Islet precursor cell (in vitro differentiated cells): Measurements from ENCODE around the gene MYH15.
"Not testable (repeated sequence)": the region's sequence is repeated elsewhere in the genome, so short reads cannot be mapped to it uniquely, and the experiment has no call there.

ENCODE experiments used
- DNase-seq: peaks from one replicate; pipeline ENCODE4 v3.0.0-alpha.2; 2018

Gene MYH15

DNA sequence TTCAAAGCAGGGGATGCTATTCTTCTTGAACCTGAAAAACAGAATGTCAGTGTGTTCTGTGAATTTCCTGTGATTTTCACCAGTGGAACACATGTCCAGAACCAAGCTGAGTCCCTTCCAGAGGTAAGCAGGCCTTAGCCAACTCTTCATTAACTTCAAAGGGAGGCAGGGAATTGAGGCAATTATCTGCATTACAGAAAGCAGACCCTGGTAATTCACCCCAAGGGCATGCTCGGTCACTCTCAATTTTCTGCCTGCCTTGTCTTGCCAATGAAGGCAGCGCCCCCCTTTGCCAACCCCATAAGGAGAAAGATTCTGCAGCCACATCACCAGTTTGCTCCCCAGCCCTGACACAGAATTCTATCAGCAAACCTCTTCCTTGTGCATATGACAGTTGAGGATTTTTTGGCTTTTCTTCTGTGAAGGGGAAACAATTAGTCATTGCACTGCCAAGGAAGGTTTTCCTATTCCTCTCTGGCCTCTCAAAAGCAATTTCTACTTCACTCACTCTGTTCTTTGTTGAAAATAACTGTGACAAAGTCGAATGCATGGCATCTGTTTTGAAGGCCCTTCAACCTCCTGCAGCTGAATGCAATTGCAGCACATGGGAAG is 128.8 kb downstream of the MYH15 start:
- peak; percentile 89 for DNase-seq

GRCh38 chr3:108380128-108380795 is 130.1 kb downstream of the MYH15 start:
- no peak for DNase-seq

DNA sequence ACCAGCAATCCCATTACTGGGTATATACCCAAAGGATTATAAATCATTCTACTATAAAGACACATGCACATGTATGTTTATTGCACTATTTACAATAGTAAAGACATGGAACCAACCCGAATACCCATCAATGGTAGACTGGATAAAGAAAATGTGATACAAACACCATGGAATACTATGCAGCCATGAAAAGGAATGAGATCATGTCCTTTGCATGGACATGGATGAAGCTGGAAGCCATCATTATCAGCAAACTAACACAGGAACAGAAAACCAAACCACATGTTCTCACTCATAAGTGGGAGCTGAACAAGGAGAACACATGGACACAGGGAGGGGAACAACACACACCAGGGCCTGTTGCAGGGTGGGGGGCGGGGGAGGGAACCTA is 131.4 kb downstream of the MYH15 start:
- DNase-seq: not testable (repeated sequence)

GRCh38 chr3:108378153-108378951 is 132.0 kb downstream of the MYH15 start:
- no peak for DNase-seq

GRCh38 chr3:108377384-108377783 is 133.0 kb downstream of the MYH15 start:
- no peak for DNase-seq

GRCh38 chr3:108376026-108376425 is 134.4 kb downstream of the MYH15 start:
- DNase-seq: no peak

- no peak for DNase-seq
Observed at GRCh38 chr3:108359011-108359410, 151.4 kb downstream of the MYH15 start.

- no peak for DNase-seq
Observed at GRCh38 chr3:108357042-108357441, 153.4 kb downstream of the MYH15 start.

DNA sequence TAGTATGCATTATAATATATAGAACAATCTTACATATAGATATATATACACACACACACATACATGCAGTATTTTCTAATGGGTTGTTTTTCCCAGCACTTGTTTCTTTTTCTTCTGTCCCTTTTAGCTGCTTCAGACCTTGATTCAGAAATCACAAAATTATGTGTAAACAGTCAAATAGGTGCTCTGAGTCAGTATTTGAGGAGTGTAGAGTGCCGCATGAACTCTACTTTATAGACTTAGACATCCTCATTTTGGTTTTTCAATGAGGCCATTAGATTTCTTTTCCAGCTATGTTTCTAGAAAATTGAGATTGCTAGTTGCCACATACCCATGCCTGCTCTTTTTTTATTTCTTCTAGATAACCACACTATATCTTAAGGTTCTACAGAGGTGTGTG is 155.8 kb downstream of the MYH15 start:
- DNase-seq: no peak

DNA sequence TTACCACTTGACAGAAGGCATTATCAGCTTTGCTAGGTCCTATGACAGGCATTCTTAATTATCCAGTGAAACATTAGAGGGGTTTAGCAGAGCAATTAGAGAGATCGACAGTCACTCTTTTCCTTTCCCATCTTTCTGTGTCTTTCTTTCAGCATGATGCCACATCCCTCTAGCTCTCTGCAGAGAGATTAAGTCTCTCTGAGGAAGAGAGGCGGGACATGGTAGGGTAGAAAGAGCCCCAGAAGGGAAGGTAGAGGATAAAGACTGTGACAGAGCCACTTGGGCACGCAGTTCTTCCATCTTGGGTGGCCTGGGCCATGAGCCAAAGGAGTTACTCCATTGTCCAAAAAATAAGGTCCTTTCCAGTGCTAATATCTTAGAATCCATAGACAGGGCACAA is 158.2 kb downstream of the MYH15 start:
- no peak for DNase-seq

DNA sequence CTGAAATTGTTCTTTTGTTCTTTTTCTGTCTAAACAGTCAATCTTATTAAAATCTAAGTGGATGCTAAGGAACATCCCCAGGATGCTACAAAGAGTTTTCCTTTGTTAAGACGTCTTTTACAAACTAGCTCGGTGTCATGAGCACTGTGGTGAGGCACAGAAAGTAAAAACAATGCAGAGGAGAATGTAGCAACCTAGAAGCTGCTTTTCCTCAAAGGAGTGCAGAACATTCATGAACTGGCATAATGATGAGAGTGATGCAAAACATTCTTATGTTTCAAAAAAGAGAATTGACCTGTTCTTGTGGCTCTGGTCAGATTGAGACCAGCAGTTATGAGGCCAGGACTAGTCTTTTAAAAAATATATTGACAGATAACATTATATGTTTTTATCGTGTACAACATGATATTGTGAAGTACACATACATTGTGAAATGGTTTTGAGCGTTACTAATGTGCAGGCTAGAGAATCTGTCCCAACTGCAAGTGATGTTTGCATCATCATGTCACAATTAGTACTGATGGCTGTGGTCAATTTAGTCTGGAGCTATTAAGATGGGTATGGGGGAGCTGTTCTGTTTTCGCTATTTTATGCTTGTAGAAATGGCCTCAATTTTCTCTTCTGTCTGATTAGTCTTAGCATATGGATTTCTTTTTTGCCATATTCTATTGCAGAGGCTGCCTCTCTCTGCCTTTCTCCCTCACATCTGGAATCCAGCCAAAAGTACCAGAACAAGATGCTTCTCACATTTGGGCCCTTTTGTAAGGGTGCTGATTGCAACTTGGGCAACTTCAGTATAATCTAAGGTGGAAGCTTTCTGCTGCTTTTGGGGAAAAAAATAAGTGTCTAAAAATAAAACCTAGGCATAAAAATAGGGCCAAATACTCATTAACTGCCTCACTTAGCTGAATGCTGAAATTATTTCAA is 163.8 kb downstream of the MYH15 start:
- DNase-seq: no peak

DNA sequence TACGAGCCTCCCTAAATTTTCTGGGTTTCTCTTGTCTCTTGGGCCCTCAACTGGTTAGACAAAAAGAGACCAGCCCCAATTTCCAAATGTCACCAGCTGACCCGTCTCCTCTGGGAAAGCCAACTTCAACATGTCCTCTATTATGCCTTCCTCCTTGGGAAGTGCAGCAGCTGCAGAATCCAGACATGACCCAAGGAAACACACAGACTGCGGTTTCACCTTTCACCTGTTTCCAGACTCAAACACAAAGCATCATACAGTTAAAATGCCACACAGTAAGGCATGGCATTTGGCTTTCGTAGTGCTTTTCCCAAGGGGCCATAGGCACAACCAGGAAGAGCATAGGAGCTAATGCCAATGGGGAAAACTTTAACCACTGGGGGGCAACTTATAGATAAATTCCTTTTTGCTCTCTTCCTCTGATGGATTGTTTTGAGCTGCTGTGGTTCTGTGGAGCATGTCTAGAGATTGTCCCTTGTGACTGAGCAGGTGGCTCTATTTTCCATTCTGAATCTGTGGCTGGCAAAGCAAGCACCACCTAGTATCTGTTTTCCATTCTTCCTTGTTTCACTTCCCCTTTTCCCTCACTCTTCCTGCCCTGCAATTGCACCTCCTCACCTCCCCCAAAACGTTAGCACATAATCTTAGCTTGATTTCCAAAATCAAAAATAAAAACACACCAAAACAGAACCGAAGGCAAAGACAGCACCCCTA is 164.7 kb downstream of the MYH15 start:
- DNase-seq: peak; percentile 60

DNA sequence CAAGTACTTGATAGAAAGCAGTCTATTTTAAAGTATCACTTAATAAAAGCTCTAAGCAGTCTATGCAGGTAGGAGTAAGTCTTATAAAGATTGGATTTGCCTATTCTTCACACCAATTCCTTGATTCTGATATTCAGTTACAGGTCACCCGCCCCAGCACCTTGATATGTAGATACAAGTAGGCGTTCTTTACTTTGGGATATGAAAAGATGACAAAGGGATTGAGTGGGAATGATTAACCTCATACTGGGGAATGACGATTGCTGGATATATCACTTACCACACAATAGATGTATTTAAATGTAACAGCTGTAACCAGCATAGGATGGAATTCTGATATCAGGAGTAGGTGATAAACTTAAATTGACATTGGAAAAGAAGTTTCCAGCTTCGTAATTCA is 166.9 kb downstream of the MYH15 start:
- DNase-seq: no peak

- no peak for DNase-seq
Observed at GRCh38 chr3:108342837-108343486, 167.4 kb downstream of the MYH15 start.

GRCh38 chr3:108341911-108342310 is 168.5 kb downstream of the MYH15 start:
- DNase-seq: no peak

GRCh38 chr3:108338901-108339545 is 171.4 kb downstream of the MYH15 start:
- no peak for DNase-seq

GRCh38 chr3:108334701-108335100 is 175.7 kb downstream of the MYH15 start:
- no peak for DNase-seq

DNA sequence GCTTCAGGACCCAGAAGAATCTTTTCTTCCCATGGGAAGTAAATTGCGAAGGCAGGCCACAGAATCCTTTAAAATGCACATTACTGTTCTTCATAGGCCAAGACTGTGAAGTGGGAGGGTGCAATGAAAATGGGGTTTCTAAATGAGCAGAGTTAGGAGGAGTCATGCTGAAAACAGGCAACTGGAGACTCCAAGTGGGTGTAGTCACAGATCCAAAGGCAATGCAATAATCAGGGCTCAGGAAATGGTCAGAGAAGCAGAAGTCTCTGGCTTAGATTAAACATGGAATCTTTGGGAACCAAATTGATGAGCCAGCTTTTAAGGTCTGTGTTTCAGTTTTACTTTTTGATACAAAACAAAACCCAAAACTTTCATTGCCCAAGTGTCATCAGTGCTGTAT is 176.4 kb downstream of the MYH15 start:
- no peak for DNase-seq

GRCh38 chr3:108331792-108332191 is 178.6 kb downstream of the MYH15 start:
- DNase-seq: no peak
